ENCODE results near the gene ZNF627. TPM values are rescaled to one million over a fixed set of nuclear protein-coding genes. Genes with fewer than 3 reads are reported as not detected.

The ZNF627 gene
- total and polyA plus RNA-seq, 9 donors: 14.4 to 31.5 (median 17.5) TPM

GRCh38 chr19:11659612-11660011 lies 62.3 kb downstream of the ZNF627 start:
- H3K27me3 ChIP-seq: no peaks in the 10 kb centered on the region
- no peaks in the 10 kb centered on the region for H3K9me3 ChIP-seq
- no peaks in the 10 kb centered on the region for H3K36me3 ChIP-seq
- H3K27ac ChIP-seq: no peak overlapping the region
- TF ChIP-seq CTCF (IDR thresholded peaks at IDR 0.05): no peak
- TF ChIP-seq EP300 (IDR thresholded peaks at IDR 0.05): no peak
- TF ChIP-seq POLR2A (IDR thresholded peaks at IDR 0.05): no peak
- H3K4me1 ChIP-seq (ENCODE audit: insufficient read depth): peaks cover 5% of the 10 kb centered on the region
- intact Hi-C loops (cut with DNase I): no loop called here
- 85 to 96% (median 89%) methylated on average over 1 of the region's 1 CpG for WGBS, 3 donors
- DNase-seq: no peak
- H3K4me3 ChIP-seq: no peak overlapping the region

- no peak overlapping the region for H3K4me3 ChIP-seq
- peaks cover 5% of the 10 kb centered on the region for H3K4me1 ChIP-seq (ENCODE audit: insufficient read depth)
- 94 to 98% (median 96%) methylated on average over 30 of the region's 30 CpGs for WGBS, 3 donors
- TF ChIP-seq EP300 (IDR thresholded peaks at IDR 0.05): no peak
- intact Hi-C loops (cut with DNase I): no loop called here
- no peaks in the 10 kb centered on the region for H3K27me3 ChIP-seq
- H3K27ac ChIP-seq: no peak overlapping the region
- H3K9me3 ChIP-seq: no peaks in the 10 kb centered on the region
- no peaks in the 10 kb centered on the region for H3K36me3 ChIP-seq
- DNase-seq: no peak
These were observed 65.0 kb downstream of the ZNF627 start for GRCh38 chr19:11662278-11662677.

GRCh38 chr19:11663181-11663591 lies 65.9 kb downstream of the ZNF627 start:
- no peak for TF ChIP-seq EP300 (IDR thresholded peaks at IDR 0.05)
- no peak for TF ChIP-seq CTCF (IDR thresholded peaks at IDR 0.05)
- no peak for TF ChIP-seq POLR2A (IDR thresholded peaks at IDR 0.05)
- no peak for DNase-seq
- H3K27me3 ChIP-seq: no peaks in the 10 kb centered on the region
- no peak overlapping the region for H3K27ac ChIP-seq
- peaks cover 5% of the 10 kb centered on the region for H3K4me1 ChIP-seq (ENCODE audit: insufficient read depth)
- intact Hi-C loops (cut with DNase I): no loop called here
- no peak overlapping the region for H3K4me3 ChIP-seq
- H3K9me3 ChIP-seq: no peaks in the 10 kb centered on the region
- no peaks in the 10 kb centered on the region for H3K36me3 ChIP-seq
- WGBS, 3 donors: 18 to 23% (median 21%) methylated on average over 8 of the region's 8 CpGs

Other genes starting within 250 kb of the ZNF627 start
- gene PLPPR2, start 242.1 kb upstream of the ZNF627 start, total RNA-seq: 10 to 100 TPM; 12.3 to 42.5 (median 31.5) TPM
- 10 to 100 TPM; 11.6 to 23.2 TPM for gene PLPPR2, start 242.1 kb upstream of the ZNF627 start, polyA plus RNA-seq
- 1 to 10 TPM in 6 of 7 donors, under 1 TPM in 1; 0.60 to 3.3 (median 2.5) TPM for gene SWSAP1, start 222.8 kb upstream of the ZNF627 start, total RNA-seq
- 1 to 10 TPM; 1.4 to 2.4 TPM for gene SWSAP1, start 222.8 kb upstream of the ZNF627 start, polyA plus RNA-seq
- 10 to 100 TPM in 1 of 7 donors, 1 to 10 TPM in 6; 2.5 to 19.9 (median 4.8) TPM for gene EPOR, start 213.2 kb upstream of the ZNF627 start, total RNA-seq
- 1 to 10 TPM; 3.7 to 5.0 TPM for gene EPOR, start 213.2 kb upstream of the ZNF627 start, polyA plus RNA-seq
- 10 to 100 TPM in 1 of 7 donors, 1 to 10 TPM in 6; 2.2 to 28.0 (median 5.6) TPM for gene RGL3, start 178.2 kb upstream of the ZNF627 start, total RNA-seq
- 10 to 100 TPM in 1 of 2 donors, 1 to 10 TPM in 1; 2.5 to 10.5 TPM for gene RGL3, start 178.2 kb upstream of the ZNF627 start, polyA plus RNA-seq
- 1 to 10 TPM in 2 of 7 donors, under 1 TPM in 5; 0.18 to 5.4 (median 0.56) TPM for gene ODAD3, start 162.4 kb upstream of the ZNF627 start, total RNA-seq
- gene ODAD3, start 162.4 kb upstream of the ZNF627 start, polyA plus RNA-seq: 1 to 10 TPM in 1 of 2 donors, under 1 TPM in 1; 0.42 to 1.1 TPM
- gene PRKCSH, start 161.8 kb upstream of the ZNF627 start, total RNA-seq: 100 to 1,000 TPM in 6 of 7 donors, 10 to 100 TPM in 1; 76.5 to 338 (median 291) TPM
- gene PRKCSH, start 161.8 kb upstream of the ZNF627 start, polyA plus RNA-seq: 100 to 1,000 TPM; 224 to 239 TPM
- gene ELAVL3, start 116.4 kb upstream of the ZNF627 start, total RNA-seq: not detected
- not detected for gene ELAVL3, start 116.4 kb upstream of the ZNF627 start, polyA plus RNA-seq
- 10 to 100 TPM in 6 of 7 donors, 1 to 10 TPM in 1; 7.7 to 16.8 (median 11.4) TPM for gene ZNF653, start 91.6 kb upstream of the ZNF627 start, total RNA-seq
- 1 to 10 TPM; 2.9 to 9.5 TPM for gene ZNF653, start 91.6 kb upstream of the ZNF627 start, polyA plus RNA-seq
- gene ECSIT, start 68.3 kb upstream of the ZNF627 start, total RNA-seq: 10 to 100 TPM; 57.0 to 84.8 (median 58.2) TPM
- 10 to 100 TPM; 16.3 to 73.1 TPM for gene ECSIT, start 68.3 kb upstream of the ZNF627 start, polyA plus RNA-seq
- gene CNN1, start 58.6 kb upstream of the ZNF627 start, total RNA-seq: 100 to 1,000 TPM in 1 of 7 donors, 10 to 100 TPM in 6; 13.9 to 485 (median 59.2) TPM
- gene CNN1, start 58.6 kb upstream of the ZNF627 start, polyA plus RNA-seq: 100 to 1,000 TPM in 1 of 2 donors, 10 to 100 TPM in 1; 76.5 to 725 TPM
- 10 to 100 TPM; 30.4 to 57.4 (median 49.5) TPM for gene ELOF1, start 38.3 kb upstream of the ZNF627 start, total RNA-seq
- 10 to 100 TPM; 39.4 to 49.1 TPM for gene ELOF1, start 38.3 kb upstream of the ZNF627 start, polyA plus RNA-seq
- 10 to 100 TPM in 6 of 7 donors, 1 to 10 TPM in 1; 7.9 to 54.4 (median 17.1) TPM for gene ACP5, start 19.8 kb upstream of the ZNF627 start, total RNA-seq
- 10 to 100 TPM; 30.5 to 66.9 TPM for gene ACP5, start 19.8 kb upstream of the ZNF627 start, polyA plus RNA-seq
- 10 to 100 TPM in 1 of 7 donors, 1 to 10 TPM in 6; 4.9 to 12.1 (median 8.6) TPM for gene ZNF823, start 141.5 kb downstream of the ZNF627 start, total RNA-seq
- gene ZNF823, start 141.5 kb downstream of the ZNF627 start, polyA plus RNA-seq: 1 to 10 TPM; 3.8 to 5.9 TPM
- gene ZNF441, start 169.5 kb downstream of the ZNF627 start, total RNA-seq: 10 to 100 TPM in 6 of 7 donors, 1 to 10 TPM in 1; 8.3 to 26.7 (median 14.8) TPM
- gene ZNF441, start 169.5 kb downstream of the ZNF627 start, polyA plus RNA-seq: 1 to 10 TPM; 6.5 to 7.0 TPM
- gene ZNF491, start 201.0 kb downstream of the ZNF627 start, total RNA-seq: 1 to 10 TPM; 2.2 to 6.5 (median 4.5) TPM
- gene ZNF491, start 201.0 kb downstream of the ZNF627 start, polyA plus RNA-seq: 1 to 10 TPM; 2.9 to 3.4 TPM
- gene ZNF440, start 216.8 kb downstream of the ZNF627 start, total RNA-seq: 10 to 100 TPM in 5 of 7 donors, 1 to 10 TPM in 2; 6.6 to 21.6 (median 12.1) TPM
- 1 to 10 TPM; 3.0 to 5.0 TPM for gene ZNF440, start 216.8 kb downstream of the ZNF627 start, polyA plus RNA-seq

Measured in ovary (tissue), 9 donors.